ENCODE results near the gene NBL1.

The NBL1 gene

GRCh38 chr1:19643602-19644394, at the start of gene NBL1:
Gene NBL1 (plus strand): TSS chr1:19644311. CDS start chr1:19655031, 10,720 bp downstream.
- DNase-seq (ENCODE audit: low spot score) = peak; percentile 74

DNA sequence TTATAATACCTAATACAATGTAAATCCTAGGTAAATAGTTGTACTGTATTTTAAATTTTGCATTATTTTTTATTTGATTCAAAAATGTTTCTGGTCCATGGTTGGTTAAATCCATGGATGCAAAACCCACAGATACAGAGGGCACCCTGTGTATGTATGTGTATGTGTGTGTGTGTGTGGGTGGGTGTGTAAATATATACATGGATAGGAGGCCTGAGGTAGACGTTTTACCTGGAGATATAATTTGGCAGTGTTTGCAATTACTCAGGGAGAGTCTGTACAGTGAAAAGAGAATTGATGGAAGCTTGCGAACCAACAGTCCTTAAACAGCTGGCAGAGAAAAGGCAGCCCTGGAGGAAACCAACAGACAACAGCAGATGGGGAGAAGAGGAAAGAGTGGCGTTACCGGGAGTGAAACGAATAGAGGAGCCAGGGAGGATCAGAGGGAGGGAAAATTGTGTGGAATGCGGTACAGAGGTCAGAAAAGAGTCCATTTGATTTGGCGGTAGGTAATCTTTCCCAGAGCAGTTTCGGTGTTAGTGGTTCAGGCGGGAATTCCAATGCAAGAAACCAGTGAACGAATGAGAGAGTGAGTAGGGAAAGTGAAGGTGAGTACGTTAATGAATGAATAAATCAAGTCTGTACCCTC, 47.9 kb upstream of the NBL1 start:
- DNase-seq (ENCODE audit: low spot score) = peak; percentile 20

DNA sequence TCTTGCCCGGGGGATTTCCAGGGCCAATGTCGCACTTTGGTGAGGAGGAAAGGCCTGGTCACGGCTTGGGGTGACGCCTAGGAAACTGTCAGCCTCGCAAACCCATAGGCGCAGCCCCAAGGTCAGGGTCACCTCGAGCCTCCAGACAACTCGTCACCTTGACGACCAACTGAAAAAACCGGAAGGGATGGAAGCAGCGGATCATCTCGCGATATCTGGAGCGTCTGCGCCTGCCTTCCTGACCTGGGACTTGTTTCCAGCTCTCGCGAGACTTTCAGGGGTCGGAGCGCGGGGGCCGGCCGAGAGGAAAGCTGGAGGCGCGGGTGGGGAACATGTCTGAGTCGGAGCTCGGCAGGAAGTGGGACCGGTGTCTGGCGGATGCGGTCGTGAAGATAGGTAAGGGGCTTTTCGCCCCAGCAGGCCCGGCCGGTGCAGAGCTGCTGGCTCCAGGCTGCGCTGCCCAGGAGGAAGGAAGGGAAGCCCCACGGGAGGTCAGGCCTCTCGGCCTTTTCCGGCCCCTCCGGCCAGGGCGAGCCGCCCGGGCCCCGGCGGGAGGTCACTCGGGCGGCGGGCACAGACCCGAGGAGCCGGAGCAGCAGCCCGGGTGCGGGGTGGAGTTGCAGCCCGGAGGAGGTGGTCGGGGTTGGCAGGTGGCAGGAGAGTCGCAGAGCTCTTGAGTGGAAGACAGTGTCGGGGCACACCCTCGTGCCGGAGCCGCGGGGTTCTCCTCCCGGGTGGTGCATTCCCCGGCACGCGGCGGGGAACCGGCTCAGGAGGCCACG, 47.2 kb upstream of the NBL1 start:
- peak; percentile 99 for DNase-seq (ENCODE audit: low spot score)

DNA sequence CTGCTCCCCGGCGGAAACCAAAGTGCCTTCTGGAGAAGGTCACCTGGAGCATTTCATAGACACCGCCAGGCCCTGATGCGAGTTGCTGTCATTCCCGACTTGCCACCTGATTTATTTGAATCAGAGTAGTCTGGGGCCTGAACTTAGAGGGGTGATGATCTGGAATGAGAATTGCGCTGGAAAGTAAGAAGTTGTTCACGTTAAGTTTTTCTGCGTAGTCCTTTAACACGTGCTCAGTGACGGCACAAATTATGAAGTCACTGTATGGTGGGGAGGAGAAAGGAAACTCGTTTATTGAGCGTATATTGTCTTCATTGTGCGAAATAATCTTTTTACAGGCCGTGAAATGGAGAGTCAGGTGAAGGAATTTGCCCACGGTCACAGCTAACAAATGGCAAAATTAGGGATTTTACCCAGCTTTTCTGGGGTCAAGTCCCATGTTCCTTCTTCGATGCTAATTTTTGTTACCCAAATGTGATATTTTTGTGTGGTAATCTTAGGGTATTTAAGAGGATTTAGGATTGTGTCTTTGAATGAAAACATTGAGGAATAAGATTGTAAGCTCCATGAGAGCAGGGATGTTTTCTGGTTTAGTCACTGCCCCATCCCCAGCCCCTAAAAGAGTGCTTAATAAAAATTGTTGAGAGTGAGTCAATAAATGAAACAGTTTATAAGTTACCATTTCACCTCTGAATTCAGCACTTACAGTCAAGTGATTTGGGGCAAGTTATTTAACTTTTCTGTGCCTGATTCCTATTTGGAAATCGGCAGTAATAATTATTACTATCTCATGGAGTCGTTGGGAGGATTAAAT, 46.4 kb upstream of the NBL1 start:
- DNase-seq (ENCODE audit: low spot score) = peak; percentile 64

DNA sequence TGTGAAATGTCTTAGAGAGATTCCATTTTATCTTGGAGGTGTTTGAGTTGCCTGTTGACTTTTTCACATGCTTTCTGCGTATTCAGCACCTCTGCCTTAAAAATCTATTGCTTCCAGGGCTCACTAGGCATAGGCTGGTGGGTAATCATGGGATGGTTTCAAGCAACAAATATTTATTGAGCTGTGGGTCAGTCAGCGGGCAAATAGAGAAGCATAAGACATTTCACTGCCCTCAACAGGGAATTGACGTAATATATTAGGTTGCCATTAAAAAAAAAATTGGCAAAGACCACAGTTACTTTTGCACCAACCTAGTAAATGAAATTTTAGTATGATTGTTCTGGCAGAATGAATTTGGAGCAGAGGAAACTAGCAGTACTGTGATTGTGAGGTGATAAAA, 44.3 kb upstream of the NBL1 start:
- DNase-seq (ENCODE audit: low spot score) = no peak

DNA sequence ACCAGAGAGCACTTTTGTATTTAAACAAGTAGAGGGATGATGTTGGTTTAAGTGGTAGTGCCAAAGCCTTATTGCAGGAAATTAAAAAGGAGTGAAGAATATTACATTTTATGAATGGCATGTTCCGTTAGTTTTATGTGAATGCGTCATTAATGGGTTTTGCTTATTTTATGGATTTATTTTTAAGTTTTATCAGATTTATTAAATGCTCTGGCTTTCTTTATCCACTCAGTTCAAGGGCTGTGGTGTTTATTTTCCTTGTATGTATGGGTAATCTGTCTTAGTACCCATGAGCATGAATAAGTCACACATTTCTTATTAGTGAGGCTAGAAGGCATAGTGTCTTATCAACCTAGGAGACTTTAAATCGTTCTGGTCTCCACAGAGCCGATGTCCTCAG, 41.6 kb upstream of the NBL1 start:
- no peak for DNase-seq (ENCODE audit: low spot score)

DNA sequence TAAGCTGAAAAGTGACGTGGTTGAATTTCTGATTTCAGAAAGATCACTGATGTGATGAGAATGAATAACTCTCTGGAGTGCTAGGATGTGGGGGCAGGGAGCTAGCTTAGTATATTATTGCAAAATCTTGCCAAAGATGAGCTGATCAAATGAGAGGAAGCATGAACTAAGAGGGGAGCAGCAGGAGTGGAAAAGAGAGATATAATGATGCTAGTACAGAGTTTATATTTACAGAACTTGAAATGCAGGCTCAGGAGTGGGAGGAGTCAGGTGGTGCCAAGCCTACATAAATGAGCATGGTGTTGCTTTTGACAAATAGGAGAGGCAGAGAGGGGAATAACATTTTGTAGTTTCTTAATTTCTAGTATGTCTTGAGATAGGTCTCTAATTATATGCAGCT, 38.1 kb upstream of the NBL1 start:
- DNase-seq (ENCODE audit: low spot score) = no peak

DNA sequence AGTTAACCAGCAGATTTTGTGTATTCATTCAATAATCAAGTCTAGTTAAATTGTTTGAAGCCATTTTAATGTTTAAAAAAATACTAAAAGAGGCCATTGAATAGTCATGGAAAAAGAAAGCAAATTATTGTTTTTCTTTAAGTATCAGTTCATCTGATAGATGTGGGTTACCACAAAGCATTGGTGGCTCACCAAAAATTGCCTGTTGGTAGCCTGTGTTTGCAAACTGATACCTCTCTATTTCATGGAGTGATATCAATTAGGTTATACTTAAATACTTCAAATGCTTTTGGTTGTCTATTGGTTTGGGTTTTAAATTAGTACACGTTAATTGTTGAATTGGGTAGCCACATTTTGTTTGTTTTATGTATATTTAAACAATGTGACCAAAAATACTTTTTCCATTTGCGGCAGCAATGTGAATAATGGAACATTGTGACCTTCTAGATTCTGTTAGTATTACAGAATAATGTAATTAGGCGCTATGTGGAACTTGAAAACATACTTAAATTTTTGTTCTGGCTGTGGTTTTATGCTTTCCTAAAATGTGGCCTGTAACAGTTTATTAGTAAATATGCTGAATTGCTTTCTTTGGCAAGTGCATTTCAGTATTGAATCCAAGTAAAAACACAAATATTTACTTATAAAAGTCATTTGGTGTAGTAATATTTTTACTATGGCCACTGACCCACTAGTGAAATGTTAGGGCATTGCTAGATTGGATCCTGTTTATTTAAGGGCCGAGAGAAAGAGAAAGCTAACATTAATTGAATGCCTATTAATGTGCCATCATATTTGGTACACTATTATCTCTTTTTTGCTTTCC, 37.1 kb upstream of the NBL1 start:
- no peak for DNase-seq (ENCODE audit: low spot score)

GRCh38 chr1:19608232-19608631, 35.9 kb upstream of the NBL1 start:
- DNase-seq (ENCODE audit: low spot score) = no peak

DNA sequence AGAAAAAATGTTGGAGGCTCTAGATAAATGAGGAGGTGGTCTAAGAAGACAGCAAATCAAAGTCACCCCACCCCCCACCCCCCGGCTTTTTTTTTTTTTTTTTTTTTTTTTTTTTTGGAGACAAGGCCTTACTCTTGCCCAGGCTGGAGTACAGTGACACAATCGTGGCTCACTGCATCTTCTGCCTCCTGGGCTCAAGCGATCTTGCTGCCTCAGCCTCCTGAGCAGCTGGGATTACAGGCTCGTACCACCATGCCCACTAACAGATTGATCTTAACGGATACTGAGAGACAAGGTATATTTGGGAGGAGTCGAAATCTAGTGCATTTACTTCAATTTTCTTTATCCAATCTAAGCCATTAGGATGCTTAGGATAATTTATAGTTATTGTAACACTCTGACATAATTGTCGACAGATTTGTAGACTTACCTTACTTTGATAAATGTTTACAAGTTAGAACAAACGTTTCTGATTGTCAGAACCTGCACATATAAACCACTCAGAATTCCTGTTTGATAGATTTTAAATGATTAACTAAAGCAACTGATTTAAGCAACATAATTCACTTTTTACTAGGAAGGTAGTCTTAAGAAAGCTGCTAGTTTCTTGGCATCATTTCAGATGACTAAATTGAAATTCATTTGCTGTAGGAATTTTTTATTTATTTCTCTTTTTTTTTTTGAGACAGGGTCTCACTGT, 33.7 kb upstream of the NBL1 start:
- no peak for DNase-seq (ENCODE audit: low spot score)

GRCh38 chr1:19612530-19612929, 31.6 kb upstream of the NBL1 start:
- DNase-seq (ENCODE audit: low spot score) = no peak

- no peak for DNase-seq (ENCODE audit: low spot score)
These were observed 30.9 kb upstream of the NBL1 start for GRCh38 chr1:19613171-19613703.

- DNase-seq (ENCODE audit: low spot score) = no peak
These were observed 28.7 kb upstream of the NBL1 start for GRCh38 chr1:19615438-19615837.

- DNase-seq (ENCODE audit: low spot score) = no peak
These were observed 27.6 kb upstream of the NBL1 start for GRCh38 chr1:19616489-19616888.

DNA sequence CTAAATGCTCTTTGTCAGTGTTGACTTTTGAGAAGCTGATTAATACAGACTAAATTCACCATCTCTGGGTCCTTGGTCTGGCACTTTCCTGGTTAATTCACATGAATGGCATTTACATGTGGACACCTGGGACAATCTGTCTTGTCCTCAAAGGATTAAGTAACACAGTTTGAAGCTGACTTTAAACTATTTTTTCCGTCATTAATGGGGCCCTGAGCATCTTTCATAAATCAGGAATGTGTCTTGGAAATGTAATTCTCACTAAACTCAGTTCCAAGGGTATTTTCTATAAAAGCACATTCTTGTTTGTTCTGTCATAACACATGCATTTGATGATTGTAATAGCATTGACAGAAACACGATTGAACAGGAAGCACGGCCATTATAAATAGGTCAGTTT, 26.7 kb upstream of the NBL1 start:
- DNase-seq (ENCODE audit: low spot score) = no peak

DNA sequence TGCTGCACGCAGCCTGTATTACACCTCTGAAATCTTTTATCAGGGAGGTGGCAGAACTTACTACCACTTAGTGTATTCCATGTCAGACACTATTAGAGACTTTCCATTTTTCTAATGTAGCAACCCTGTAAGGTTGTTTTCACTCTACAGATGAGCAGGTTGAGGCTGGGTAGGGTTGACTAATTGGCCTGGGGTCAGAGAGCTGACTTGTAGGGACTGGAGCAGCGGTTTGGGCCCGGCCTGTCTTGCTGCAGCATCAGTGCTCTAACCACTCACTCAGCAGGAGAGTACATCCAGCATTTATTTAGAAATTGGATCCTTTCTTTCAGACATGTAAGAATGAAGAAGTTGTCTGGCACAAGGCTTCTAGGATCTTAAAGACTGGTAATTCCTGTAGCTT, 25.7 kb upstream of the NBL1 start:
- no peak for DNase-seq (ENCODE audit: low spot score)

GRCh38 chr1:19619697-19620384, 24.3 kb upstream of the NBL1 start:
- DNase-seq (ENCODE audit: low spot score) = no peak

- no peak for DNase-seq (ENCODE audit: low spot score)
These were observed 23.3 kb upstream of the NBL1 start for GRCh38 chr1:19620786-19621185.

GRCh38 chr1:19621274-19621950, 22.7 kb upstream of the NBL1 start:
- DNase-seq (ENCODE audit: low spot score) = no peak

Measured in RKO (cell line).